GM18858 (cell line): Measurements from ENCODE around the gene A1CF.
A peak's percentile ranks its signal among the peaks of the same experiment; 100 is the strongest.
"Not testable (repeated sequence)": the region's sequence is repeated elsewhere in the genome, so short reads cannot be mapped to it uniquely, and the experiment has no call there.

Experiments used
- ATAC-seq: cut with Tn5 transposase; IDR thresholded peaks from one replicate; pipeline ENCODE4 v1.9.1; 2021; ENCODE audit not compliant: unreplicated experiment

A1CF gene, protein sequence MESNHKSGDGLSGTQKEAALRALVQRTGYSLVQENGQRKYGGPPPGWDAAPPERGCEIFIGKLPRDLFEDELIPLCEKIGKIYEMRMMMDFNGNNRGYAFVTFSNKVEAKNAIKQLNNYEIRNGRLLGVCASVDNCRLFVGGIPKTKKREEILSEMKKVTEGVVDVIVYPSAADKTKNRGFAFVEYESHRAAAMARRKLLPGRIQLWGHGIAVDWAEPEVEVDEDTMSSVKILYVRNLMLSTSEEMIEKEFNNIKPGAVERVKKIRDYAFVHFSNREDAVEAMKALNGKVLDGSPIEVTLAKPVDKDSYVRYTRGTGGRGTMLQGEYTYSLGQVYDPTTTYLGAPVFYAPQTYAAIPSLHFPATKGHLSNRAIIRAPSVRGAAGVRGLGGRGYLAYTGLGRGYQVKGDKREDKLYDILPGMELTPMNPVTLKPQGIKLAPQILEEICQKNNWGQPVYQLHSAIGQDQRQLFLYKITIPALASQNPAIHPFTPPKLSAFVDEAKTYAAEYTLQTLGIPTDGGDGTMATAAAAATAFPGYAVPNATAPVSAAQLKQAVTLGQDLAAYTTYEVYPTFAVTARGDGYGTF

DNA sequence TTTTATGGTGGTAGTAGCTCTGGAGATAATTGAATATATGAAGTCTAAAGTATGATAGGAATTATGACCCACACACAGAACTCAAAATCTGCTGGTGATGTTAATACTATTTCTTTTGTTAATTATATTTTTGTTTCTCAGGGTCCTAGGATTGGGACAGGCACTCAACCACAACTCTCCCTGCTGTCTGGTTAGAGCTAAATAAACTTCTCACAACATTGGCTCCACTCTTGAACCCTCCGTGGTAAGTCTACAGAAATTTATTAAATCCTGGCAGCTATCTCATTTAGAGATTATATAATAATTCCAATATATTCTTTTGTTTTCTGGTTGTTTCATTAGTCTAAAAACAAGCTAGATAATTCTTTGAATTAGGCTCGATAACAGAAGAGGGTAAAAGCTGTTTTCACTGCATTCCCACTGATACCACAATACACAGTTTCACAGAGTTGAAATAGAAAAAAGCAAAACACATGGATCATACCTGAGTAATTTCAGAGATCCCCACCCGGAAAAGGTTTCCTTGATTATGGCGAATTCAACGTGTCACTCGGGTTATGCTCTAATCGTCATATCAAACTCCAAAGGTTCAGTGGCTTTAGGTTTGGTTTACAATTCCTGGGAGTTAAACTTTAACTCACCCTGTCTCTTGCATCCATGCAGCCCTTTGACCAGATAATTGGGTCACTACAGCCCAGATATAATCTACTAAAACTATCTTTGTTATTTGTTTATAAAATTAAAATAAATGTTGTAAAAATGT is at the start of gene A1CF:
Gene A1CF (minus strand): TSS at position 531 of the 763 bp plus-strand sequence. CDS start 25,687 bp downstream, outside the sequence.
- ATAC-seq: no peak

- ATAC-seq: no peak
These were observed 46.6 kb upstream of the A1CF start for GRCh38 chr10:50931948-50932431.

- peak; percentile 74 for ATAC-seq
These were observed 44.2 kb upstream of the A1CF start for GRCh38 chr10:50929670-50930069.

DNA sequence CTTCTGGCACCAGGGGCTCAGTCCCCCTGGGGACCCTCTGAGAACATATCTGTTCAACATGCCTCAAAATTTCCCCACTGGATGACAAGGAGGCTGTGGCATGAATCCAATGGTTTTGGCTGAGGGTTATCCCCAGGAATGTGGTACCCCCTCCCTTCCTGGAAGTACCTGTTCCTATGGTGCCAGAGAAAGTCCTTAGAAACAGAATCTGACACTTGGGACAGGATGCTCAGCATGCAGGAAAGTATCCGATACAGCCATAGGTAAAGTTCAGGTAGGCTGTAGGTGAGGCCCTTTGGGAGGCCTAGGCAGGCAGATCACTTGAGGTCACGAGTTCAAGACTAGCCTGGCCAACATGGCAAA is 42.7 kb upstream of the A1CF start:
- no peak for ATAC-seq

DNA sequence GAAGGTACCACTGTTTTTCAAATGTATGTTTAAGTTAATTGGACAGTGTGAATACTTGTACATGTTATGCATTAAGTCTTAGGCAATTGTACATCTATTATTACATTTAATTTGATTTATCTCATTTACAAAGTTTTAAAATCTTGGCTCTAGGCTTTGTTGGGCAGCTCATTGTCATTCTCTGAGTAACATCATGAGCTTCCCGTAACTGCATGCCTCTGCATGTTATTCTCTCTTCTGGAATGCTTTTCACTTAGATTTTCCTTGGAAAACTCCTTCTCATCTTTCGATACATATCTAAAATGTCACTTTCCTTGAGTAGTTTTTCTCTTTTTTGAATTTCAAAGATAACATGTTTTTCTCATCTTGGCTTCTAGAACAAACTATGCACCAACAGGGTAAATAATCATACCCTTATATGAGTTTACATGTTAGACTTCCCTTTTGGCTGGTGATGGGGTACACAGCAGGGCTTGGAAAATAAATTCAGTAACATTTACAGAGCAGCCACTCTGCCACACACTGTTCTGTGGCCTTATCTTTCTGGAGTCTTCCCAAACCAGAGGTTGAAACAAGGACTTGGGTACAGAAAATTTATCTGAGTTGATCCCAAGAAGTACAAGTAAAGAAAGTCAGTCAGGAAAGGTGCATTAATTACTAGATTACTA is 42.2 kb upstream of the A1CF start:
- ATAC-seq: no peak

GRCh38 chr10:50923471-50923870 is 38.0 kb upstream of the A1CF start:
- not testable (repeated sequence) for ATAC-seq

DNA sequence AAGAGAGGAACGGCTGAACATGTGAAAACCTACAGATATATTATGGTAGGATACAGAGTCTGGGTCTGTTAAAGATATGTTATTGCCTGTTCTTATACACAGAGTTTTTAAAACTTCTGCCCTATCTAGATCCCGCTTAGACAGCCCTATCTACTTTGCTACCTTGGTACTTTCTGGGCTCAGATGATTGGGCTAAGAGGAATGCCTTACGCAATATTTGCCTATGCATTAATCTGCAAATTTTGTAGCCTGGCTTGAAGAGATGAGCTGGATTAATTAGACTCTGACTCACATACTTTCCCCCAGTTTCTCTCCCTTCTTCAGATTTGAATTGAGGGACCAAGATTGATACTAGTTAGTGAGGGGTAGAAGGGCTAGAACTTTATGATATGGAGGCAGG is 33.6 kb upstream of the A1CF start:
- no peak for ATAC-seq

DNA sequence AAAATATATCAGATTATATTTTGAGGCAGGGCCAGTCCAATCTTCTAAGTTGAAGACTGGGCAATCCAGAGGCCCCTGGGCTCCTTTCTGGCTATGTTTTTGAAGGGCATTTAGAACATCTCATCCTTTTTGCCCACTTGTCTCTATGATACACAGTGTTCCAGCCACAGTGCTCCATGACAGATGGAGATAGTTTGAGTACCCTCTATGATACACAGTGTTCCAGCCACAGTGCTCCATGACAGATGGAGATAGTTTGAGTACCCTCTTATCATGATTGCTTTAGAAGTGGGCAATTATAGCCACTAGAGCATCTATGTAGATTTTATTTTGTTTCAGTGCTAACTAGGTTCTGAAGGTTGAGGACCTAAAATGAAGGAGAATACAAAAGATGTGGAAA is 33.1 kb upstream of the A1CF start:
- no peak for ATAC-seq

DNA sequence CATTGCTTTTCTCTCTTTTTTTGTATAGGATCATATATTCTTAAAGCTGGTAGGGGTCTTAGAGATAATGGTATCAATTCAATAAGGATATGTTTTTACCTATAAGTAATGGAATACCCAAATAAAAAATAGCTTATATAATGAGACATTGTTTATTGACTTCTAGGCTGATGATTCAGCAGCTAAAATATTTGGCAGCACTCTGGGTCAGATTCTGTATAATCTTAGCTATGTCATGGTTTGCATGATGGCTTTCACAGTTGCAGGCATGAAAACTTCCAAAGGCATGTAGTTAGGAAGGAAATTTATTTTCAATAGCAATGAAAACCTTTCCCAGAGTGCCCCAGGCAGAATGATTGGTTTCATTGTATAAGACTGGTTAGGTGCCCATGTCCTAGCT is 32.1 kb upstream of the A1CF start:
- no peak for ATAC-seq

GRCh38 chr10:50909334-50910014 is 24.0 kb upstream of the A1CF start:
- no peak for ATAC-seq

- no peak for ATAC-seq
These were observed 22.9 kb upstream of the A1CF start for GRCh38 chr10:50908366-50908765.

GRCh38 chr10:50905797-50906196 is 20.4 kb upstream of the A1CF start:
- ATAC-seq: not testable (repeated sequence)

DNA sequence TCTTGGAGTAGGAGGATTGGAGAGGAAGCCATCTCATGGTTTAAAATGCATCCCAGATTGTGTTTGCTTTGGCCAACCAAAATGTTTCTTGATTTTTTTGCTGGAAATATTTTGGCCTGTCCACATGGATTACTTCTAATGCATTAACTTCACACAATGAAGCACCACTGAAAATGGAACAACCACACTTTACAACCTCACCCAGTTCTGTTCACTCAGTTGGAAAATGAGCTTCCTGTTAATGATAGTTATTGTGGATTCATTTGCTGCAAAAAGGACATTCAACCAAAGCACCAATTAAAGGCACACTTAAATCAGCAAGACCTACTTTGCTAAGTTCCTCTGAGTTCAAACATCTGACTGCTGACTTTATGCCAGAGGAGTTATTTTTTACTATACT is 11.3 kb upstream of the A1CF start:
- ATAC-seq: no peak

GRCh38 chr10:50894312-50894711 is 8.9 kb upstream of the A1CF start:
- ATAC-seq: no peak

GRCh38 chr10:50892467-50892866 is 7.0 kb upstream of the A1CF start:
- ATAC-seq: no peak

GRCh38 chr10:50884302-50884701 is 1.1 kb downstream of the A1CF start:
- no peak for ATAC-seq

GRCh38 chr10:50883629-50884028 is 1.8 kb downstream of the A1CF start:
- ATAC-seq: no peak

- no peak for ATAC-seq
These were observed 2.9 kb downstream of the A1CF start for GRCh38 chr10:50882540-50882983.

DNA sequence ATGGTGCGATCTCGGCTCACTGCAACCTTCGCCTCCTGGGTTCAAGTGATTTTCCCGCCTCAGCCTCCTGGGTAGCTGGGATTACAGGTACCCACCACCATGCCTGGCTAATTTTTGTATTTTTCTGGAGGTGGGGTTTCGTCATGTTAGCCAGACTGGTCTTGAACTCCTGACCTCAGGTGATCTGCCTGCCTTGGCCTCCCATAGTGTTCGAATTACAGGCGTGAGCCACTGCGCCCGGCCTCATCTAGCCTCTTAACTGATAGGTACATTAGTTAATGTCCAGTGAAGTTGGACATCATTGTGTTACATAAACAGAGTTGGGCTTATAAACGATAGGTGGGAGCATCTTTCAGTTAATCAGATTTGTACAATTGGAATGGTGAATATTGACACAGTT is 4.4 kb downstream of the A1CF start:
- not testable (repeated sequence) for ATAC-seq

- ATAC-seq: no peak
These were observed 9.0 kb downstream of the A1CF start for GRCh38 chr10:50876429-50876828.

DNA sequence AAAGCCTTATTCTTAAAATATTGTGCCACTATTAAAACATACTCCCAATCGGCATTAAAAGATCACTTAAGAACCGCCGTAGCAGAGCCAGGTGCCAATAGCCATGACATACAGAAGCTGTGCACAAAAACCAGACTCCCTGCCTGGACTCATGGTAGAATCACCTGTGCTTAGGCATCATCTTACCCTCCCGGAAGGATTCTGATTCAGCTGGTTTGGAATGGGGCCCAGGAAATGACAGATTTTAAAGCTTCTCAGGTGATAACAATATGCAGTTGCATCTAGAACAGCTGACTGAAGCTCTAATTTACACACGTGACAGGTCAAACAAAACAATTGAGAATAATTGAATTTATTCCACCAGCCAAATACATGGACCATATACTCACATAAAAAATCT is 10.7 kb downstream of the A1CF start:
- no peak for ATAC-seq
